ENCODE measurements around the gene TIRAP. TPM values are rescaled to one million over a fixed set of nuclear protein-coding genes. Genes with fewer than 3 reads are reported as not detected.

TIRAP gene
- total and polyA plus RNA-seq, 9 of the 15 experiments (the other 6 are each of a cell fraction or from before 2014, with no cell fraction given), result 0.60 to 8.7 (median 3.7) TPM

- TF ChIP-seq ZNF398 (CRISPR knock-in tag; IDR thresholded peaks at IDR 0.05) (no peak), GTF2B (IDR thresholded peaks at IDR 0.05; ENCODE audit: extremely low read depth, insufficient read length) (no peak), UBTF (IDR thresholded peaks at IDR 0.05; ENCODE audit: borderline replicate concordance in 1 of 2, low read depth in 2 of 2, low read length in 2 of 2) (peak; percentile 73 to 77; a peak in 2 of 4 replicates), CHD4 (IDR thresholded peaks at IDR 0.05; ENCODE audit: insufficient read depth, insufficient replicate concordance, low read depth, low read length, poor library complexity, severe bottlenecking) (no peak), CBX3 (IDR thresholded peaks at IDR 0.05; ENCODE audit: borderline replicate concordance in 1 of 2, low read length in 2 of 2) (0 out of 3 replicates have a peak, but pooled peaks of 1 of the 2 experiments have one; percentile 16), RBBP5 (IDR thresholded peaks at IDR 0.05; ENCODE audit: borderline replicate concordance, insufficient read depth, low read length, poor library complexity, severe bottlenecking) (no peak), CC2D1A (IDR thresholded peaks at IDR 0.05) (no peak), NBN (IDR thresholded peaks at IDR 0.05; ENCODE audit: low read depth) (no peak), TRIM25 (IDR thresholded peaks at IDR 0.05; ENCODE audit: borderline replicate concordance) (no peak), CXXC5 (CRISPR knock-in tag; IDR thresholded peaks at IDR 0.05) (peak; percentile 84), ARID3B (CRISPR knock-in tag; IDR thresholded peaks at IDR 0.05; ENCODE audit: borderline replicate concordance) (no peak), ZBTB7A (IDR thresholded peaks at IDR 0.05; ENCODE audit: borderline replicate concordance, control insufficient read depth, low read depth, low read length) (no peak), MBD1 (CRISPR knock-in tag; IDR thresholded peaks at IDR 0.05) (no peak)
These were observed at the start of gene TIRAP (continued) for GRCh38 chr11:126282736-126283591.

Measured in K562 (cell line).